Measurements from ENCODE around the gene FAM174B.

The FAM174B gene

GRCh38 chr15:92663250-92663951, 7.8 kb upstream of the FAM174B start:
- DNase-seq (ENCODE audit: low read depth) = no peak
- TF ChIP-seq MYC (IDR thresholded peaks at IDR 0.05; ENCODE audit: low read depth, low read length) (no peak), MAX (IDR thresholded peaks at IDR 0.05; ENCODE audit: low read depth, low read length) (no peak), POLR2A (IDR thresholded peaks at IDR 0.05; ENCODE audit: extremely low read depth, insufficient read length) (no peak), CTCF (IDR thresholded peaks at IDR 0.05; ENCODE audit: low read depth, low read length) (no peak)
- H3K4me3 ChIP-seq (ENCODE audit: low read depth, low read length) = no peak overlapping the region

- DNase-seq (ENCODE audit: low read depth) = no peak
- no peak for TF ChIP-seq MYC (IDR thresholded peaks at IDR 0.05; ENCODE audit: low read depth, low read length)
- TF ChIP-seq POLR2A (IDR thresholded peaks at IDR 0.05; ENCODE audit: extremely low read depth, insufficient read length) = no peak
- TF ChIP-seq CTCF (IDR thresholded peaks at IDR 0.05; ENCODE audit: low read depth, low read length) = no peak
- no peak for TF ChIP-seq MAX (IDR thresholded peaks at IDR 0.05; ENCODE audit: low read depth, low read length)
- H3K4me3 ChIP-seq (ENCODE audit: low read depth, low read length) = no peak overlapping the region
Observed at GRCh38 chr15:92662762-92663161, 7.2 kb upstream of the FAM174B start.

GRCh38 chr15:92661956-92662355, 6.4 kb upstream of the FAM174B start:
- no peak overlapping the region for H3K4me3 ChIP-seq (ENCODE audit: low read depth, low read length)
- TF ChIP-seq POLR2A (IDR thresholded peaks at IDR 0.05; ENCODE audit: extremely low read depth, insufficient read length) (no peak), MAX (IDR thresholded peaks at IDR 0.05; ENCODE audit: low read depth, low read length) (no peak), CTCF (IDR thresholded peaks at IDR 0.05; ENCODE audit: low read depth, low read length) (no peak), MYC (IDR thresholded peaks at IDR 0.05; ENCODE audit: low read depth, low read length) (no peak)
- DNase-seq (ENCODE audit: low read depth) = no peak

GRCh38 chr15:92661069-92661468, 5.5 kb upstream of the FAM174B start:
- peak; percentile 16 for DNase-seq (ENCODE audit: low read depth)
- no peak for TF ChIP-seq MYC (IDR thresholded peaks at IDR 0.05; ENCODE audit: low read depth, low read length)
- TF ChIP-seq MAX (IDR thresholded peaks at IDR 0.05; ENCODE audit: low read depth, low read length) = no peak
- TF ChIP-seq CTCF (IDR thresholded peaks at IDR 0.05; ENCODE audit: low read depth, low read length) = no peak
- no peak overlapping the region for H3K4me3 ChIP-seq (ENCODE audit: low read depth, low read length)

- no peak for DNase-seq (ENCODE audit: low read depth)
- no peak overlapping the region for H3K4me3 ChIP-seq (ENCODE audit: low read depth, low read length)
- no peak for TF ChIP-seq MAX (IDR thresholded peaks at IDR 0.05; ENCODE audit: low read depth, low read length)
- TF ChIP-seq CTCF (IDR thresholded peaks at IDR 0.05; ENCODE audit: low read depth, low read length) = no peak
- no peak for TF ChIP-seq POLR2A (IDR thresholded peaks at IDR 0.05; ENCODE audit: extremely low read depth, insufficient read length)
- no peak for TF ChIP-seq MYC (IDR thresholded peaks at IDR 0.05; ENCODE audit: low read depth, low read length)
Observed at GRCh38 chr15:92657486-92657885, 1.9 kb upstream of the FAM174B start.

All from NB4 (cell line).